NOMO-1 treated with dmso at 0.1 percent for 144 hours (cell line): ENCODE data around the gene AGBL1.

Experiments used
- DNase-seq: peaks from one replicate; lab custom pipeline; 2025; ENCODE audit not compliant: unreplicated experiment; lab: John Stamatoyannopoulos, UW

AGBL1 gene

GRCh38 chr15:86689006-86689405 is 609.3 kb downstream of the AGBL1 start:
- no peak for DNase-seq

GRCh38 chr15:86690566-86690965 is 610.9 kb downstream of the AGBL1 start:
- DNase-seq = no peak

- DNase-seq = no peak
These were observed 611.5 kb downstream of the AGBL1 start for GRCh38 chr15:86691091-86691663.

GRCh38 chr15:86700864-86701610 is 621.4 kb downstream of the AGBL1 start:
- no peak for DNase-seq

- DNase-seq = no peak
These were observed 621.9 kb downstream of the AGBL1 start for GRCh38 chr15:86701611-86701963.

GRCh38 chr15:86706813-86707212 is 627.1 kb downstream of the AGBL1 start:
- DNase-seq = no peak

- no peak for DNase-seq
These were observed 631.8 kb downstream of the AGBL1 start for GRCh38 chr15:86711476-86711875.

- DNase-seq = no peak
These were observed 634.6 kb downstream of the AGBL1 start for GRCh38 chr15:86714241-86714640.

GRCh38 chr15:86725628-86726027 is 646.0 kb downstream of the AGBL1 start:
- DNase-seq = no peak

GRCh38 chr15:86735247-86736040 is 655.8 kb downstream of the AGBL1 start:
- DNase-seq = no peak

- no peak for DNase-seq
These were observed 662.2 kb downstream of the AGBL1 start for GRCh38 chr15:86741917-86742316.

GRCh38 chr15:86743283-86743903 is 663.7 kb downstream of the AGBL1 start:
- no peak for DNase-seq

- no peak for DNase-seq
These were observed 664.6 kb downstream of the AGBL1 start for GRCh38 chr15:86744198-86744780.

GRCh38 chr15:86751116-86751515 is 671.4 kb downstream of the AGBL1 start:
- no peak for DNase-seq

GRCh38 chr15:86754846-86755245 is 675.2 kb downstream of the AGBL1 start:
- DNase-seq = no peak

GRCh38 chr15:86756688-86757087 is 677.0 kb downstream of the AGBL1 start:
- DNase-seq = no peak

GRCh38 chr15:86759800-86760523 is 680.3 kb downstream of the AGBL1 start:
- no peak for DNase-seq

GRCh38 chr15:86762874-86763273 is 683.2 kb downstream of the AGBL1 start:
- DNase-seq = no peak

- no peak for DNase-seq
These were observed 684.4 kb downstream of the AGBL1 start for GRCh38 chr15:86764021-86764420.

GRCh38 chr15:86765281-86765680 is 685.6 kb downstream of the AGBL1 start:
- no peak for DNase-seq
